ENCODE results near the gene SLC22A23. TPM values are rescaled to one million over a fixed set of nuclear protein-coding genes. Genes with fewer than 3 reads are reported as not detected.

Gene SLC22A23
- total RNA-seq, 4 donors from 2014 or later, result 16.6 to 21.8 (median 17.6) TPM

DNA sequence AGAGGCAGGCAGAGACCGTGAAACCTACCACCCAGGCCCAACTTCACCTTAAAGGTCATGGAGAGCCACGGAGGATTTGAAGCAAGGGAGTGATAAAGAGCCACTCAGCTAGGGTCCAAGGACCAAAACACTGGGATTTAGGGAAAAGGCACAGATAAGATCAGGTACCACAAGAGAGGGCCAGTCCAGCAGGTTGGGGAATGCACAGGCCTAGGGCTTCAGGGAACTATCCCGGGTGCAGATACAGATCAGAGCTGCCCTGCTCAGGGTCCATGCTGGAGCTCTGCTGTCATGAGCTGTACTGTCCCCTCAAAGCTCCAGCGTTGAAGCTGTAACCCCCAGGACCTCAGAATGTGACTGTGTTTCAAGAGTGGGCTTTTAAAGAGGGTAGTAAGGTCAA, 16.9 kb downstream of the SLC22A23 start:
- Histone ChIP-seq H3K27ac (no peak overlapping the region), H3K36me3 (no peaks in the 10 kb centered on the region), H3K27me3 (no peaks in the 10 kb centered on the region), H3K9me3 (no peaks in the 10 kb centered on the region), H3K4me3 (replicated peaks in 1 of 3) (no peak overlapping the region), H3K4me1 (peaks cover 4 to 8% of the 10 kb centered on the region in 2 donors)
- no peak for DNase-seq
- intact Hi-C loops (cut with DNase I), result no loop called here
- TF ChIP-seq POLR2A (IDR thresholded peaks at IDR 0.05), result no peak
- TF ChIP-seq, protein P1, sequence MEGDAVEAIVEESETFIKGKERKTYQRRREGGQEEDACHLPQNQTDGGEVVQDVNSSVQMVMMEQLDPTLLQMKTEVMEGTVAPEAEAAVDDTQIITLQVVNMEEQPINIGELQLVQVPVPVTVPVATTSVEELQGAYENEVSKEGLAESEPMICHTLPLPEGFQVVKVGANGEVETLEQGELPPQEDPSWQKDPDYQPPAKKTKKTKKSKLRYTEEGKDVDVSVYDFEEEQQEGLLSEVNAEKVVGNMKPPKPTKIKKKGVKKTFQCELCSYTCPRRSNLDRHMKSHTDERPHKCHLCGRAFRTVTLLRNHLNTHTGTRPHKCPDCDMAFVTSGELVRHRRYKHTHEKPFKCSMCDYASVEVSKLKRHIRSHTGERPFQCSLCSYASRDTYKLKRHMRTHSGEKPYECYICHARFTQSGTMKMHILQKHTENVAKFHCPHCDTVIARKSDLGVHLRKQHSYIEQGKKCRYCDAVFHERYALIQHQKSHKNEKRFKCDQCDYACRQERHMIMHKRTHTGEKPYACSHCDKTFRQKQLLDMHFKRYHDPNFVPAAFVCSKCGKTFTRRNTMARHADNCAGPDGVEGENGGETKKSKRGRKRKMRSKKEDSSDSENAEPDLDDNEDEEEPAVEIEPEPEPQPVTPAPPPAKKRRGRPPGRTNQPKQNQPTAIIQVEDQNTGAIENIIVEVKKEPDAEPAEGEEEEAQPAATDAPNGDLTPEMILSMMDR (IDR thresholded peaks at IDR 0.05), result no peak
- WGBS, 2 donors, result 67 to 81% methylated on average over 4 of the region's 4 CpGs

DNA sequence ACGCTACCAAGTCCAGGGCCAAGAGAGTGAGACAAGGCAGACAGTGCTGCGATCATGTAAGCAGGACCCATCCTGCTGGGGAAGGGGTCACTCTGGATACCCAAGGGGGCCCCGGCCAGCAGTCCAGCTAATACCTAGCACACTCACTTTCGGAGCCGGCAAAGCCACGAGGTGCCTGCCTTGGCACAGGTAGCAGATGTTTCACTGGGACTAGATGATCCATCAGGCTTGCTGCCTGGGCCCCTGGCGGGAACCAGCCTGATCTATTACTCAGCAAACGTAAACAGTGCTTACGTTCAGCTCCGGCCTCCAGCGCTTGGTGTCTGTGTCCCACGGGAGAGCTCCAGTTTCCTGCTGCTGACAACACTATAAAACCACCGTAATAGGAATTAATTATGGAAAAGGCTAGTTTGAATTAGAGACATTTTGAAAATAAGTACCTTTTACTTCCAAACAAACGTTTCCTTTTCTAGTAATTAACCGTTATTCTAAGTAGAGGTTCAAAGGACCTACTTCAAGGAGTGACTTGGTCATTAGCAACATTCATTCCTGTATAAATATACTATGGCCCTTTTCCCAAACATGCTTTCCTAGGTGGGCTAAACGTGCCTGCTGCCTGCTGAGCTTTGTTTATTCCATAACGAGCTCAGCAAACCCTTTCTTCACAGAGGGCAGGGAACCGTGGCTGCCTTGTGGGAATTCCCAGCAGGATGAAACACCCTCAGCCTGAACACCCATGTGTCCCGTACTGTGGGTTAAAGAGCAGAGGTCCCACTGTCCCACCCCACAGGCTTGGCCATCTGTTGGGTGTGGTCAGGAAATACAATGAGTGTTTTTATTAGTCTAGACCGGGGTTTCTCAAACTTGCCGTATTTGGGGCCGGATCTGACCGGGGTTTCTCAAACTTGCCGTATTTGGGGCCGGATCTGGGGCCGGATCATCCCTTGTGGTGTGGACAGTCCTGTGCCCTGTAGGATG, 18.4 kb downstream of the SLC22A23 start:
- H3K36me3 ChIP-seq, result no peaks in the 10 kb centered on the region
- 62 to 71% methylated on average over 20 to 26 of the region's 26 CpGs for WGBS, 2 donors
- peaks cover 4 to 8% of the 10 kb centered on the region in 2 donors for H3K4me1 ChIP-seq
- peak in 1 of 2 donors; percentile 7 for DNase-seq
- intact Hi-C loops (cut with DNase I), result no loop called here
- H3K27ac ChIP-seq, result peak overlapping the region in 1 of 3 donors; percentile 5
- no peak overlapping the region for H3K4me3 ChIP-seq (replicated peaks in 1 of 3)
- H3K27me3 ChIP-seq, result no peaks in the 10 kb centered on the region
- H3K9me3 ChIP-seq, result no peaks in the 10 kb centered on the region
- TF ChIP-seq, protein P1 (IDR thresholded peaks at IDR 0.05), result no peak
- TF ChIP-seq POLR2A (IDR thresholded peaks at IDR 0.05), result no peak

DNA sequence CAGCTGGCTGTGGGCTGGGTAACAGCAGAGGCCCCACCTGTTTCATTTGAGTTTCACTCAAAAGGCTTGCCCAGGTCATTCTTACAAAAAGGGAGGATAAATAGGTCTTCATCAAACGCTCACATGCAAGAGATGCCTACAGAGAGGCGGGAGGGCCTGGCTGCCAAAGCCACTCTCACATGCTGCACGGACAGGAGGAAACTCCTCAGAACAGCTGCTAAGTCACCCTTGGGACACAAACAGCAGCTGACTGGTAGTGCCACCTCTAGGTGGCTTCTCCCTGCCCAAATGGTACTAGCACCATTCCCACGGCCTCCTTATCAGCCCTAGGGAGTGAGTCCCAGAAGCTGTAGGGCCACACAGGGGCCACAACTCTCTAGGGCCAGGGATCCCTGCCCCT, 23.8 kb downstream of the SLC22A23 start:
- Histone ChIP-seq H3K36me3 (no peaks in the 10 kb centered on the region), H3K4me1 (peaks cover 0 to 3% of the 10 kb centered on the region in 2 donors), H3K9me3 (no peaks in the 10 kb centered on the region), H3K27me3 (no peaks in the 10 kb centered on the region), H3K4me3 (replicated peaks in 1 of 3) (no peak overlapping the region), H3K27ac (no peak overlapping the region)
- DNase-seq, result no peak
- WGBS, 2 donors, result 78 to 94% methylated on average over 3 to 4 of the region's 4 CpGs
- TF ChIP-seq, protein P1 (IDR thresholded peaks at IDR 0.05), result no peak
- no peak for TF ChIP-seq POLR2A (IDR thresholded peaks at IDR 0.05)
- intact Hi-C loops (cut with DNase I), result no loop called here

- 89 to 95% methylated on average over 7 of the region's 7 CpGs for WGBS, 2 donors
- Histone ChIP-seq H3K4me1 (peaks cover 3 to 9% of the 10 kb centered on the region in 2 donors), H3K36me3 (no peaks in the 10 kb centered on the region), H3K4me3 (replicated peaks in 1 of 3) (no peak overlapping the region), H3K9me3 (no peaks in the 10 kb centered on the region), H3K27ac (no peak overlapping the region), H3K27me3 (no peaks in the 10 kb centered on the region)
- TF ChIP-seq POLR2A (IDR thresholded peaks at IDR 0.05), result no peak
- TF ChIP-seq, protein P1 (IDR thresholded peaks at IDR 0.05), result no peak
- intact Hi-C loops (cut with DNase I), result no loop called here
- DNase-seq, result no peak
Measured at GRCh38 chr6:3432416-3432815, 24.4 kb downstream of the SLC22A23 start.

DNA sequence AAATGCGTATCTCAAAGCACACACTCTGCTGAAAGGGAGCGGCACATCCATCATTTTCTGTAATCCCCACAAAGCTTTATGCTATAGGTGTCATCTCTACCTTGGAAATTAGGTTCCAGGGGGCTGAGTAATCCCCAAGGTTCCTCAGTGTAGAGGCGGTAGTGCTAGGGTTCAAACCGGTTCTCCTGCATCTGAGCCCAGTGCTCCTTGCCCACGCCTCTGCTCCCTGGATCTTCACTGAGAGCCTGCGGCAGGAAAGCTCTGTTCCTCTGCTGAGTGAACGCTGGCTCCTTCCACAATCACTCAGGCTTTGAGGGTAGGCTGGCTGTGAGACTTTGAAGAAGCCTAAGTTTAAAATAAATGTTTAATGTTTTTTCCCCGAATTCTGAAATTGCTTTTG, 24.9 kb downstream of the SLC22A23 start:
- WGBS, 2 donors, result 80 to 85% methylated on average over 8 of the region's 8 CpGs
- peaks cover 5 to 13% of the 10 kb centered on the region in 2 donors for H3K4me1 ChIP-seq
- no peak overlapping the region for H3K4me3 ChIP-seq (replicated peaks in 1 of 3)
- no peaks in the 10 kb centered on the region for H3K27me3 ChIP-seq
- H3K9me3 ChIP-seq, result no peaks in the 10 kb centered on the region
- no peak for TF ChIP-seq POLR2A (IDR thresholded peaks at IDR 0.05)
- TF ChIP-seq, protein P1 (IDR thresholded peaks at IDR 0.05), result no peak
- no peaks in the 10 kb centered on the region for H3K36me3 ChIP-seq
- intact Hi-C loops (cut with DNase I), result no loop called here
- H3K27ac ChIP-seq, result no peak overlapping the region
- DNase-seq, result no peak
